ENCODE measurements around the gene MED25. TPM values are rescaled to one million over a fixed set of nuclear protein-coding genes. Genes with fewer than 3 reads are reported as not detected.

Gene MED25
- total RNA-seq = 10 to 100 TPM; 15.2 to 30.5 (median 16.4) TPM

GRCh38 chr19:49817964-49818648 lies at the start of gene MED25:
Gene MED25 (plus strand): TSS chr19:49818289. CDS start chr19:49818342, 53 bp downstream.
- no peak for TF ChIP-seq CTCF (IDR thresholded peaks at IDR 0.05; ENCODE audit: low read depth)

GRCh38 chr19:49770529-49770928 lies 47.6 kb upstream of the MED25 start:
- no peak for TF ChIP-seq CTCF (IDR thresholded peaks at IDR 0.05; ENCODE audit: low read depth)

GRCh38 chr19:49771674-49772139 lies 46.4 kb upstream of the MED25 start:
- TF ChIP-seq CTCF (IDR thresholded peaks at IDR 0.05; ENCODE audit: low read depth) = no peak

- no peak for TF ChIP-seq CTCF (IDR thresholded peaks at IDR 0.05; ENCODE audit: low read depth)
Measured at GRCh38 chr19:49772850-49773432, 45.1 kb upstream of the MED25 start.

- no peak for TF ChIP-seq CTCF (IDR thresholded peaks at IDR 0.05; ENCODE audit: low read depth)
Measured at GRCh38 chr19:49773663-49774350, 44.3 kb upstream of the MED25 start.

GRCh38 chr19:49774969-49775368 lies 43.1 kb upstream of the MED25 start:
- no peak for TF ChIP-seq CTCF (IDR thresholded peaks at IDR 0.05; ENCODE audit: low read depth)

- TF ChIP-seq CTCF (IDR thresholded peaks at IDR 0.05; ENCODE audit: low read depth) = no peak
Measured at GRCh38 chr19:49775742-49776370, 42.2 kb upstream of the MED25 start.

All from subcutaneous adipose tissue (tissue), 4 donors.